ENCODE data around the gene HDAC4.

The HDAC4 gene

GRCh38 chr2:239017491-239018098 is 383.2 kb downstream of the HDAC4 start:
- H3K9ac ChIP-seq (ENCODE audit: insufficient read length, low read depth) = no peak overlapping the region
- H3K4me1 ChIP-seq (ENCODE audit: insufficient read depth, insufficient read length) = peaks cover 8% of the 10 kb centered on the region
- no peaks in the 10 kb centered on the region for H3K9me3 ChIP-seq (ENCODE audit: insufficient read depth, low read length)
- no peaks in the 10 kb centered on the region for H3K27me3 ChIP-seq (ENCODE audit: insufficient read depth, insufficient read length)
- H3K4me3 ChIP-seq (ENCODE audit: insufficient read length, low read depth) = no peak overlapping the region
- no peaks in the 10 kb centered on the region for H3K36me3 ChIP-seq (ENCODE audit: insufficient read depth, insufficient read length, low read length)
- DNase-seq (ENCODE audit: low read depth, low spot score) = no peak
- TF ChIP-seq ZNF274 (IDR thresholded peaks at IDR 0.05; ENCODE audit: low read depth, low read length) = no peak
- TF ChIP-seq SUZ12 (IDR thresholded peaks at IDR 0.05; ENCODE audit: extremely low read depth, insufficient read depth, insufficient read length) = no peak
- no peak for TF ChIP-seq YY1 (IDR thresholded peaks at IDR 0.05; ENCODE audit: insufficient read depth, insufficient read length)

- Histone ChIP-seq H3K9me3 (ENCODE audit: insufficient read depth, low read length) (no peaks in the 10 kb centered on the region), H3K36me3 (ENCODE audit: insufficient read depth, insufficient read length, low read length) (no peaks in the 10 kb centered on the region), H3K9ac (ENCODE audit: insufficient read length, low read depth) (no peak overlapping the region), H3K27me3 (ENCODE audit: insufficient read depth, insufficient read length) (no peaks in the 10 kb centered on the region), H3K4me3 (ENCODE audit: insufficient read length, low read depth) (no peak overlapping the region), H3K4me1 (ENCODE audit: insufficient read depth, insufficient read length) (peaks cover 8% of the 10 kb centered on the region)
- TF ChIP-seq ZNF274 (IDR thresholded peaks at IDR 0.05; ENCODE audit: low read depth, low read length) (no peak), YY1 (IDR thresholded peaks at IDR 0.05; ENCODE audit: insufficient read depth, insufficient read length) (no peak), SUZ12 (IDR thresholded peaks at IDR 0.05; ENCODE audit: extremely low read depth, insufficient read depth, insufficient read length) (no peak)
- DNase-seq (ENCODE audit: low read depth, low spot score) = no peak
These were observed 384.7 kb downstream of the HDAC4 start for GRCh38 chr2:239015901-239016675.

GRCh38 chr2:239015218-239015900 is 385.5 kb downstream of the HDAC4 start:
- DNase-seq (ENCODE audit: low read depth, low spot score) = no peak
- H3K4me3 ChIP-seq (ENCODE audit: insufficient read length, low read depth) = no peak overlapping the region
- H3K36me3 ChIP-seq (ENCODE audit: insufficient read depth, insufficient read length, low read length) = no peaks in the 10 kb centered on the region
- TF ChIP-seq SUZ12 (IDR thresholded peaks at IDR 0.05; ENCODE audit: extremely low read depth, insufficient read depth, insufficient read length) = no peak
- no peak for TF ChIP-seq YY1 (IDR thresholded peaks at IDR 0.05; ENCODE audit: insufficient read depth, insufficient read length)
- TF ChIP-seq ZNF274 (IDR thresholded peaks at IDR 0.05; ENCODE audit: low read depth, low read length) = no peak
- H3K27me3 ChIP-seq (ENCODE audit: insufficient read depth, insufficient read length) = no peaks in the 10 kb centered on the region
- H3K9ac ChIP-seq (ENCODE audit: insufficient read length, low read depth) = no peak overlapping the region
- peaks cover 2% of the 10 kb centered on the region for H3K4me1 ChIP-seq (ENCODE audit: insufficient read depth, insufficient read length)
- H3K9me3 ChIP-seq (ENCODE audit: insufficient read depth, low read length) = no peaks in the 10 kb centered on the region

- Histone ChIP-seq H3K9me3 (ENCODE audit: insufficient read depth, low read length) (no peaks in the 10 kb centered on the region), H3K4me1 (ENCODE audit: insufficient read depth, insufficient read length) (no peaks in the 10 kb centered on the region), H3K36me3 (ENCODE audit: insufficient read depth, insufficient read length, low read length) (no peaks in the 10 kb centered on the region), H3K4me3 (ENCODE audit: insufficient read length, low read depth) (no peak overlapping the region), H3K27me3 (ENCODE audit: insufficient read depth, insufficient read length) (no peaks in the 10 kb centered on the region), H3K9ac (ENCODE audit: insufficient read length, low read depth) (peak overlapping the region; percentile 8)
- TF ChIP-seq YY1 (IDR thresholded peaks at IDR 0.05; ENCODE audit: insufficient read depth, insufficient read length) (no peak), ZNF274 (IDR thresholded peaks at IDR 0.05; ENCODE audit: low read depth, low read length) (no peak), SUZ12 (IDR thresholded peaks at IDR 0.05; ENCODE audit: extremely low read depth, insufficient read depth, insufficient read length) (no peak)
- DNase-seq (ENCODE audit: low read depth, low spot score) = no peak
These were observed 386.2 kb downstream of the HDAC4 start for GRCh38 chr2:239014458-239015217.

- no peak for DNase-seq (ENCODE audit: low read depth, low spot score)
- TF ChIP-seq ZNF274 (IDR thresholded peaks at IDR 0.05; ENCODE audit: low read depth, low read length) = no peak
- no peak for TF ChIP-seq YY1 (IDR thresholded peaks at IDR 0.05; ENCODE audit: insufficient read depth, insufficient read length)
- no peak for TF ChIP-seq SUZ12 (IDR thresholded peaks at IDR 0.05; ENCODE audit: extremely low read depth, insufficient read depth, insufficient read length)
- Histone ChIP-seq H3K36me3 (ENCODE audit: insufficient read depth, insufficient read length, low read length) (no peaks in the 10 kb centered on the region), H3K4me1 (ENCODE audit: insufficient read depth, insufficient read length) (no peaks in the 10 kb centered on the region), H3K27me3 (ENCODE audit: insufficient read depth, insufficient read length) (peaks cover 5% of the 10 kb centered on the region), H3K4me3 (ENCODE audit: insufficient read length, low read depth) (no peak overlapping the region), H3K9ac (ENCODE audit: insufficient read length, low read depth) (no peak overlapping the region), H3K9me3 (ENCODE audit: insufficient read depth, low read length) (no peaks in the 10 kb centered on the region)
These were observed 387.2 kb downstream of the HDAC4 start for GRCh38 chr2:239013678-239013976.

GRCh38 chr2:239012936-239013677 is 387.7 kb downstream of the HDAC4 start:
- no peak for TF ChIP-seq SUZ12 (IDR thresholded peaks at IDR 0.05; ENCODE audit: extremely low read depth, insufficient read depth, insufficient read length)
- no peak for TF ChIP-seq YY1 (IDR thresholded peaks at IDR 0.05; ENCODE audit: insufficient read depth, insufficient read length)
- TF ChIP-seq ZNF274 (IDR thresholded peaks at IDR 0.05; ENCODE audit: low read depth, low read length) = no peak
- no peak for DNase-seq (ENCODE audit: low read depth, low spot score)
- H3K36me3 ChIP-seq (ENCODE audit: insufficient read depth, insufficient read length, low read length) = no peaks in the 10 kb centered on the region
- no peak overlapping the region for H3K9ac ChIP-seq (ENCODE audit: insufficient read length, low read depth)
- no peaks in the 10 kb centered on the region for H3K4me1 ChIP-seq (ENCODE audit: insufficient read depth, insufficient read length)
- H3K9me3 ChIP-seq (ENCODE audit: insufficient read depth, low read length) = no peaks in the 10 kb centered on the region
- H3K4me3 ChIP-seq (ENCODE audit: insufficient read length, low read depth) = no peak overlapping the region
- H3K27me3 ChIP-seq (ENCODE audit: insufficient read depth, insufficient read length) = peaks cover 5% of the 10 kb centered on the region
